Caco-2 (cell line): ENCODE data around the gene ENDOV. TPM values are rescaled to one million over a fixed set of nuclear protein-coding genes. Genes with fewer than 3 reads are reported as not detected.

ENCODE experiments used
- BruUV-seq: library from RNA; stranded (reverse); fragments of 400-500 nt; replicated peaks from 2 replicates; lab custom pipeline; 2021; lab: Mats Ljungman, UMichigan
- CTCF ChIA-PET: fragments of 300-600 bp; sonication (Branson Sonifier 250); formaldehyde crosslinking; loops from one replicate; lab custom pipeline; 2022; ENCODE audit warnings: antibody characterized with exemption; lab: Charles Lee
- POLR2A ChIA-PET: fragments of 300-600 bp; sonication (Branson Sonifier 250); formaldehyde crosslinking; loops from one replicate; lab custom pipeline; 2022; ENCODE audit warnings: antibody characterized with exemption; lab: Charles Lee
- DNase-seq, 2 experiments: peaks; one replicate each; pipeline versions ENCODE4 v3.0.0 to v3.0.0-alpha.2; 2020 to 2022
- H3K27me3 ChIP-seq: replicated peaks from 2 replicates; pipeline ENCODE4 v1.6.0; 2011; ENCODE audit warnings: low read length; ENCODE audit not compliant: control insufficient read depth, insufficient read depth
- H3K36me3 ChIP-seq: 2 replicates; pipeline ENCODE4 v1.5.1; 2011; ENCODE audit warnings: low read length; ENCODE audit not compliant: control insufficient read depth, insufficient read depth
- H3K4me1 ChIP-seq: fragments of 250-450 bp; sonication (Bioruptor Pico); 2 replicates; pipeline ENCODE4 v1.5.1; 2020; ENCODE audit warnings: mild to moderate bottlenecking
- H3K4me3 ChIP-seq: 2 replicates; pipeline ENCODE4 v1.5.1; 2011; ENCODE audit warnings: low read depth, mild to moderate bottlenecking, control low read depth, low read length
- H3K9me3 ChIP-seq: fragments of 250-450 bp; sonication (Bioruptor Pico); 2 replicates; pipeline ENCODE4 v1.5.1; 2020; ENCODE audit warnings: mild to moderate bottlenecking, moderate library complexity
- H3K27ac Mint-ChIP-seq: one replicate; pipeline ENCODE4 v1.8.0; 2022; ENCODE audit warnings: mixed read lengths; ENCODE audit not compliant: unreplicated experiment
- H3K27me3 Mint-ChIP-seq: one replicate; pipeline ENCODE4 v1.8.0; 2022; ENCODE audit warnings: mixed read lengths; ENCODE audit not compliant: insufficient read depth, unreplicated experiment
- H3K36me3 Mint-ChIP-seq: one replicate; pipeline ENCODE4 v1.8.0; 2022; ENCODE audit warnings: mild to moderate bottlenecking, mixed read lengths; ENCODE audit not compliant: insufficient read depth, unreplicated experiment
- H3K4me1 Mint-ChIP-seq: one replicate; pipeline ENCODE4 v1.8.0; 2022; ENCODE audit warnings: low read depth, mixed read lengths; ENCODE audit not compliant: unreplicated experiment
- H3K4me3 Mint-ChIP-seq: one replicate; pipeline ENCODE4 v1.8.0; 2022; ENCODE audit warnings: mild to moderate bottlenecking, moderate library complexity, mixed read lengths; ENCODE audit not compliant: unreplicated experiment
- H3K9me3 Mint-ChIP-seq: one replicate; pipeline ENCODE4 v1.8.0; 2022; ENCODE audit warnings: mixed read lengths; ENCODE audit not compliant: unreplicated experiment
- CTCF ChIP-seq, 2 experiments: fragments of 200-600 bp in 1 of 2; IDR thresholded peaks; 1 replicate in 1 of 2; 2 replicates in 1 of 2; pipeline versions ENCODE4 v1.5.1 to v1.8.0; 2011 to 2022; ENCODE audit warnings: antibody characterized with exemption in 1 of 2, control low read depth in 1 of 2, inconsistent platforms in 1 of 2, low read depth in 1 of 2, low read length in 1 of 2, mild to moderate bottlenecking in 1 of 2, moderate library complexity in 1 of 2; ENCODE audit not compliant: insufficient read depth in 1 of 2, severe bottlenecking in 1 of 2, unreplicated experiment in 1 of 2
- intact Hi-C: fragments of 100-400 bp; cut with micrococcal nuclease; formaldehyde crosslinking; loops from one replicate; pipeline ENCODE4 v1.10.0; 2022; ENCODE audit not compliant: unreplicated experiment
- total RNA-seq: library from RNA; stranded (reverse); gene quantifications from 2 replicates; pipeline ENCODE4 v1.2.3, GENCODE V29; 2022

ENDOV gene
- total RNA-seq, 1 experiment from 2014 or later = 21.5 TPM

- intact Hi-C loops = no loop called here
- Mint-ChIP-seq H3K36me3 (no peaks in the 10 kb centered on the region), H3K4me1 (no peaks in the 10 kb centered on the region), H3K4me3 (no peak overlapping the region), H3K9me3 (no peaks in the 10 kb centered on the region), H3K27me3 (peaks cover 17% of the 10 kb centered on the region), H3K27ac (no peak overlapping the region)
- no peak overlapping the region for H3K4me3 ChIP-seq
- H3K9me3 ChIP-seq = no peaks in the 10 kb centered on the region
- H3K36me3 ChIP-seq = no peaks in the 10 kb centered on the region
- DNase-seq = no peak
- H3K4me1 ChIP-seq = no peaks in the 10 kb centered on the region
- H3K27me3 ChIP-seq = no peaks in the 10 kb centered on the region; the same call in none of the 2 replicates
- ChIA-PET CTCF (no interaction called here), POLR2A (no interaction called here)
- no peak for TF ChIP-seq CTCF (IDR thresholded peaks at IDR 0.05; ENCODE audit: insufficient read depth in 1 of 2, low read depth in 1 of 2, low read length in 1 of 2, severe bottlenecking in 1 of 2, unreplicated experiment in 1 of 2)
- BruUV-seq = no TSS peak
Observed at GRCh38 chr17:80443916-80444643, 29.1 kb downstream of the ENDOV start.

- H3K36me3 ChIP-seq = no peaks in the 10 kb centered on the region
- CTCF ChIA-PET = no interaction called here
- no TSS peak for BruUV-seq
Observed at GRCh38 chr17:80444644-80444979, 29.6 kb downstream of the ENDOV start.

More at GRCh38 chr17:80444644-80444979, 29.6 kb downstream of the ENDOV start:
- Mint-ChIP-seq H3K36me3 (no peaks in the 10 kb centered on the region), H3K27me3 (peaks cover 14% of the 10 kb centered on the region), H3K4me1 (no peaks in the 10 kb centered on the region), H3K9me3 (no peaks in the 10 kb centered on the region), H3K27ac (no peak overlapping the region), H3K4me3 (no peak overlapping the region)
- intact Hi-C loops = no loop called here
- Histone ChIP-seq H3K4me3 (no peak overlapping the region), H3K9me3 (no peaks in the 10 kb centered on the region), H3K4me1 (no peaks in the 10 kb centered on the region), H3K27me3 (no peaks in the 10 kb centered on the region; the same call in none of the 2 replicates)
- TF ChIP-seq CTCF (IDR thresholded peaks at IDR 0.05; ENCODE audit: insufficient read depth in 1 of 2, low read depth in 1 of 2, low read length in 1 of 2, severe bottlenecking in 1 of 2, unreplicated experiment in 1 of 2) = no peak
- POLR2A ChIA-PET = no interaction called here
- no peak for DNase-seq
